GM21786 (cell line): ENCODE results near the gene SAMD1.
"Not testable (repeated sequence)": the region's sequence is repeated elsewhere in the genome, so short reads cannot be mapped to it uniquely, and the experiment has no call there.

Source experiments
- ATAC-seq: cut with Tn5 transposase; IDR thresholded peaks from one replicate; pipeline ENCODE4 v1.9.1; 2021; ENCODE audit not compliant: unreplicated experiment

SAMD1 gene

DNA sequence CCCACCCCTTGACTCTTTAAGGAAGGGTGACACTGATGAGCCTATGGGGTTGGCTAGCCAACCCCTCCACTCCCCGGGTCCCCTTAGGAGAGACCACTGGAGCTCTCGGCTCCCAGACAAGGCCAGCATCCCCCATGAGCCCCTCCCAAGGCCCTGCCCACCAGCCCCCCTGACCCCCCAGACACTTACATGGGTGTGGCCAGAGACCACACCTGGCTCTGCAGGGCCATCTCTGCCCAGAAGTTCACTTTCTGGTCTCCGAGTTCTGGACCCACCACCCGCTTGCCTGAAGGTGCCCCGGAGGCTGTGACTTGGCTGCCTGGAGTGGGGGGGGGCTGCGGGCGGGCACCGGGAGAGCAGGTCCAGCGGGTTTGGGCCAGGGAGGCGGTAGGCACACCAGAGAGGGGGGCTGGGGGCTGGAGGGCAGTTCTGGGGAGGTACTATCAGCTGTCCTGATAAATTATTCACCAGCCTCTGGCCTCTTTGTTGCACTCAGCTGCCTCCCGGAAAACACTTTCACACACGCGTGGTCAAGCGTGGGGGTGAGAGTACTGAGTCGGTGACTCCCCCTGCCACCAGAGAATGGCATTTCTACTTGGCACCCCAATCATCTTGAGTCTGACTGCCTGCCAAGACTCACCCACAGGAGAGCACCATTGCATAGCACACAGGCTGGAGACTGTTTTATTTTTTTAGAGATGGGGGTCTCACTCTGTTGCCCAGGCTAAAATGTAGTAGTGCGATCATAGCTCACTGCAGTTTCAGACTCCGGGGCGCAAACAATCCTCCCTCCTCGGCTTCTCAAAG is 28.6 kb downstream of the SAMD1 start, which contains the start of gene PALM3:
Gene PALM3 (minus strand): TSS at position 326 of the 807 bp plus-strand sequence. CDS start 96 bp downstream, at position 230.
- no peak for ATAC-seq

DNA sequence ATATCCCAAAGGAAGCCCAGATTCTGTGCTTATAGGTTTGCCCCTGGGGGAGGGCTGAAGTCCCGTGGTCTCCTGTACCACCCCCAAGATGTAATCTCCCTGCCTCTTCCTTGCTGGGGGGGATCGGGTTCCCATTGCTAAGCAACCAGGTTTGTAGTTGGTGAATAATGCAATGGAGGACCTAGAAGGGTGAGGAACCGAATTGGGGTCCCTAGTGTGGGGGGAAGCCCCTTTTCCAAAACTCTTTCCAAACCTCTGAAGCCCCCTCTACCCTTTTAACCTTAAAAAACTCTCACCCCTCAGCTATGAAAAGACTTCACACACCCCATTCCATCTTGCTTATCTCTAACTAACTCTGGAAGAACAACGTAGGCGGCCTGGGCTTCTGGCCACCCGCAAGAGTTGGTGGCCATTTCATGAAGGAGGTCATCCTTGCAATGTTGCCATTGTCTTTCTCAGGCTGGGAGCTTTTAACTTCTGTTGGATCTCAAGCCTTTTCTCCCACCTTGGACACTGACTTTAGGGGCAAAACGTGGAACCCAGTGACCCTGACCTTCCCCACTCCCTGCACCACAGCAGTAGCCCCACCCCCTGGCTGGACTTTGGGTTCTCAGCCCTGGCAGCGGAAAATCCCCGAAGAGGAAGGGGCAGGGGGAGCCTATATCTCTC is 29.3 kb downstream of the SAMD1 start:
- no peak for ATAC-seq

DNA sequence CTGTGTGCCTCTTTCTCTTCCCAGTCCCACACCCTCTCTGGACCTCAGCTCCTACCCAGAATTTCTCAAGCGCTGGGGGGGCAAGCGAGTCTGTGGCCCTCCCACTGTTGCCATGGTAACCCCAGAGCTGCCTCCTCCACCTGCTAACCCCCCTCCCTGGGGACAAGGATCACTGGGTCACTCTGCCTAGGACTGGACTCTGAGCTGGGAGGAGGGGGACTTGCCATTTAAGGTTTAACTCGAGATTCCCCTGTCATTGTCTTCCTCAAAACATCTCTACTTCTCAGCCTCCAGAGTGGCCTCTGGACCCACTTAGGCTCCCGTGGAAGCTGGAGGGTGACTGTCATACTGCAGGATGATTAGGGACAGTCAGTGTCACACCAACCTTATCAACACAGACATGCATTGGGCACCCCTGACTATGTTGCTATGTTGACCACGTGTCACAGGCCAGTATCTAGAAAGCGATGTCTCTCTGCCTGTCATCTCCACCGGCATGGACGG is 30.8 kb downstream of the SAMD1 start:
- ATAC-seq: no peak

DNA sequence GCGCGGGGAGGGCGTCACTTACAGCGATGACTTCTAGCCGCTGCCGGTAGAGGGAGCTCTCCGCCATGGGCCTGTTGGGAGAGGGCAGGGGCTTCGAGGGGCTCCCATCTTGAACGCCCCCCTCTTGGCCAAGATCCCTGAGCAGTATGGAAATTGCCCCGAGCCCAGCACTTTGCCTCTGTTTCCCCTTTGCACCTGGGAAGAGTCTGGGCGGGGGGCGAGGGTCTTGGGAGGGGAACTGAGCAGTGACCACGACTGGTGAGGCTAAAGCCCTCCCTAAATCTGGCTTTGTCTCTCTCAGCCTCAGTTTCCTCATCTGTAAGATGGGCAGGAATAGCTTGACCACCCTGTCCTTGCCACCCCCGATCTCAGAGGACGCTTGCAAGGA is 31.5 kb downstream of the SAMD1 start:
- no peak for ATAC-seq

DNA sequence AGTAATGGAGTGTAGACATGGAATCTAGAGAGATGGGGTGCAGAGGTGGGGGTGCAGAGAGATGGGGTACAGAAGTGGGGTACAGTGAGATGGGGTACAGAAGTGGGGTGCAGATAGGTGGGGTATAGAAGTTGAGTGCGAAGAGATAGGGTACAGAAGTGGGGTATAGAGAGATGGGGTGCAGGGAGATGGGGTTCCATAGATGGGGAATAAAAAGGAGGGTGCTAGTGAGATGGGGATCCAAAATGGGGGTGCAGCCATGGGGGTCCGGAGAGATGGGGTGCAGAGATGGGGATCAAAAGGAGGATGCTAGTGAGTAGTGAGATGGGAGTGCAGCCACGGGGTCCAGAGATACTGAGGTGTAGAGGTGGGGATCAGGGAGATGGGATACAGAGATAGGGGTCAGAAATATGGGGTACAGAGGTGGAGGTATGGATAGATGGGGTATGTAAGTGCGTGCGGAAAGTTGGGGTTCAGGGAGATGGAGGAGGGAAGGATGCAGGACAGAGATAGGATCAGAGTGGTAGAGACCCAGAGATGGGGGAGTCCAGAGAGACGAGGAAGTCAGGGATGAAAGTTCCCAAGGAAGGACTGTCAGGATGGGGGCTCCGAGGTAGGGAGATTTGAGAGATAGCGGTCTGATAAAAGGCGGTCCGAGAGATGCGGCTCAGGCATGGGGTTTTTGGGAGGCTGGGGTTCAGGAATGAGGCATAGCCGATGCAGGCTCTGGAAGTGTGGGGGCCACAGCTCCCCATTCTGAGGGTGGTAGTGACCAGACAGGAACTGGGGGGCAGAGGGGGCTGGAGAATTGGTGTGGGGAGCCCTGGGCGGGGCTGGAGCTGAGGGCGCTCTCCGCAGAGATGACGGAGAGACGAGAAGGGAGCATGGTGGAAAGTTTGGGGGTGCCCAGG is 32.1 kb downstream of the SAMD1 start:
- no peak for ATAC-seq

DNA sequence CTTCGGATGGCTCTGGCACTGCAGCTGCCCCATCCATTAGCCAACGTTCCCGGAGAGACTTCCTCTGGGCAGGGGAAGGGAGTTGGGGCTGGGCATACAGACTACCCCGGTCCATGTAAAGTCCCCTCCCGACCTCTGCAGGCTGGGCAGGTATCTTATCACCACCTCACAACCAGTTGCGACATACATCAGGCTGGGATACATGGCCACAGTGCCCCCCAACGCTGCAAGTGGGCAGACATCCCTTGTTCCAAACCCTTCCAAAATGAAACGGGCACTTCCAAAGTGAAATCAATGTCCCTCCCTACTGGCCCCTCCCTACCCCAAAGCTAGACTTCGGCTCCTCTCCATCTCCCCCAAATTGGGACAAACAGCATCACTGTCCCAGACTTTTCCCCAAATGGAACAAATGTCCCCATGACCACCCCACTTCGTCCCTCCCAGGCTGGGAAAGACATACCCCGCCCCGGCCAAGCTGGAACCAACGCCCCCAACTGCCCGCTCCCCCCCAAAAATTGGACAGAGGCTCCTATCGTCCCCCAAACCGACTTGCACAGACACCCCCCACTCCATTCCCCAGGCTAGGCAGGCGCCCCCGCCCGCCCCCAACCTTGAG is 33.7 kb downstream of the SAMD1 start:
- no peak for ATAC-seq

DNA sequence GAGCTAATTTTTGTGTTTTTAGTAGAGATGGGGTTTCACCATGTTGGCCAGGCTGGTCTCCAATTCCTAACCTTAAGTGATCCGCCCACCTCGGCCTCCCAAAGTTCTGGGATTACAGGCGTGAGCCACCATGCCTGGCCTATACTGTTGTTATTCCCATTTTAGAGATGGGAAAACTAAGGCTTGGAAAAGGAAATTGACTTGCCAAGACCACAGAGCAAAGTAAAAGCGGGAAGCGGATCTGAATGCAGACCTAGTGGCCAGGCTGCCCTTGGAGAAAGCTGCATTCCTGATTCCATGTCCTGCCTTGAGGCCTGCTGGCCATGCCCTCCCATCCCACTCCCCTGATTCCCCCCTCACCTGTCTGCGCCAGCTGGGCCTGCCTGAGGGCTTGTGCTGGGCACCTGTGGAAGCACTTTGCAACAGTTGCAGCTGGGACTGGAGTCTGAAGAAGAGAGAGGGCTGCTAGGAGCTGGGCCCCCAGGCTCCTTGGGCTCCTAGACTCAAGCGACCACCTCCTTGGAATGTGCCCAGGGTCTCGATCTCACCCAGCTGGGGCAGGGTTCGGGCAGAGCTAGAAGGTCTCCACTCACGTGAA is 34.4 kb downstream of the SAMD1 start:
- ATAC-seq: no peak

DNA sequence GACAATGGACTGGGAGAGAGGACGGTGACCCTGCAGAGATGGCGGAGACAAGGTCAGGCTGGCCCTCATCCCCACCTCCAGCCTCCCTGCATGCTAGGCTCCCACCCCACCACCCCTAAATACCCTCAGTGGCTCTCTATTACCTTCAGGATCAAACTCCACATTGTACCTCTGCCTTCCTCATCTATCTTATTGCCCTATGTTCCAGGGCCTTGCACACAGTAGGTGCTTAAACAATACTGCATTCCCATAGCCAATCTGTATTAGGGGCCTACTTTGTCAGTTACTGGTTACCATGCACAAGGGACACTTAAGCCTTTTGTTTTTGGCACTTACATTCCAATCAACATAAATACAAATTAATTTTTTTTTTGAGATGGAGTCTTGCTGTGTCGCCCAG is 35.2 kb downstream of the SAMD1 start:
- ATAC-seq: no peak

DNA sequence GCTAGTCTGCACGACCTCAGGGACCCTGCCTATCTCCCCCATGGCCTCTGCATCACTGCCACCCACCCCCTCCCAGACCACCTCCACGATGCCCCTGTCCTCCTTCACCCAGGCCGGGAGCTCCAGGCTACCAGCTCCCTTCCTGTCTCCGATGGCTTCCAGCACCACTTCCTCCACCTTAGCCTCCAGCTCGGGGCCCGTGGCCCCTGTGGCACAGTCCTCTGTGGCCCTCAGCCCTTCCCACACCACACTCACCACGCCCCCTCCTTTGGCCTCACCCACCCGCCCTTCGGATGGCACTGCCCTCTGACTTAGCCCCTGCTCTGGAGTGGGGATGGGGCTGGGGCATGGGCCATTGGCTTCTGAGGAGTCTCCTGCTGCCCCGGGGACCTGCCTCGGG is 35.8 kb downstream of the SAMD1 start:
- no peak for ATAC-seq

DNA sequence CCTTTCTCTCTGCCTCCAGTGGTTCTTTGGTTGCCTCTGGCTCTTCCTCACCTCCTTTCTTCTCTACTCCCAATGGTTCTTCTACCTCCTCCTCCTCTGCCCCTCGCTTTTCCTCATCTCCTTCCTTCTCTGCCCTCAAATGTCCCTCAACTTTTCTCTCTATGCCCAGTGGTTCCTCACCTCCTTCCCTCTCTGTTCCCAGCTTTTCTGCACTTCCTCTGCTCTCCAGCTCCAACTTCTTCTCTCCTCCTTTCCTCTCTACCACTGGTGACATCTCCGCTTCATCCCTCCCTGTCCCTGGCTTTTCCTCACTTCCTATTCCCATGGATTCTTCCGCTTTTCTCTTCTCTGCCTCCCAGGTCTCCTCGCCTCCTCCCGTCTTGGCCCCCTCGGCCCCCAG is 36.5 kb downstream of the SAMD1 start:
- no peak for ATAC-seq

DNA sequence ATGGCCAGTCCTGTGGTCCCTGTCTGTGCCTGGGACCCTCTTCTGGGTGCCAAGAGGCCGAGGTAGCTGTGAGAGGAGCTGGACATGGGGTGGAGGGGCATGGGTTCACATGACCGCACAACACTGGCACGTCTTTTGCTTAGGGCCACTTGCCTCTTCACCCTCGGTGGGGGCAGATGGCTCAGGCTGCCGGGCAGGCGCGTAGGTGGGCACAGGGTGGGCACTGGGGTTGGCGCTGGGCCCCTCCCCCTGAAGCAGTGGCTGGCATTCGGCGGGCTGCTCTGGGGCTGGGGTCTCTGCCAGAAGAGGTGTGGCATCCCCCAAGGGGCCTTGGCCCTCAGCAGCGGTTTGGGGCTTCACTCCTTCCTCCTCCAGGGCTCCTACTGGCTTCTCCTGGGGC is 37.1 kb downstream of the SAMD1 start:
- ATAC-seq: no peak

DNA sequence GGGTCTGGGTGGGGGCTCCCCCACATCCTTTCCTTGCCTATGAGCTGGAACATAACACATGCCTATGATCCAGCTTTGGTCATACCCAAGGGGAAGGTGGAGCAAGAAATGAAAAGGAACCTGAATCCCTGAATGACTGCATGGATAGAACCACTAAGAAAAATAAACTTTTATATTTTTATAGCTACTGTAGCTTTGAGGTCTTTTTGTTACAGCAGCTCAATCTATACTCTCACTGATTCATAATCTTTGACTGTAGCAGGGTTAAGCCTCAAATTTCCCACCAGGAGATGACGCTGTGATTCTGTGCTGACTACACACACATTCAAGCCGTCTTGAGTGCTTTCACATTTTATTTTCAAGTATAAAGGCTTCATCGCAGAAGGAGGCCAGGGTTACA is 37.5 kb downstream of the SAMD1 start:
- no peak for ATAC-seq

DNA sequence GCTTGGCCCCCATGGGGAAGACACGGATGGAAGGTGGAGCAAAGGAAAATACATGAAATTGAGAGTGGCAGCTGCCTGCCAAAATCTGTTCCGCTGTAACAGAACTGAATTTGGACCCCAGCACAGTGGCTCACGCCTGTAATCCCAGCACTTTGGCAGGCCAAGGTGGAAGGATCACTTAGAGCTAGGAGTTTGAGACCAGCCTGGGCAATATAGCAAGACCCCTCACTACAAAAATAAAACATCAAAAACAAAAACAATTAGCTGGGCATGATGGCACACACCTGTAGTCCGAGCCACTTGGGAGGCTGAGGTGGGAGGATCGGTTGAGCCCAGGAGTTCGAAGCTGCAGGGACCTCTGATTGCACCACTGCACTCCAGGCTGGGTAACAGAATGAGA is 38.1 kb downstream of the SAMD1 start:
- ATAC-seq: no peak

DNA sequence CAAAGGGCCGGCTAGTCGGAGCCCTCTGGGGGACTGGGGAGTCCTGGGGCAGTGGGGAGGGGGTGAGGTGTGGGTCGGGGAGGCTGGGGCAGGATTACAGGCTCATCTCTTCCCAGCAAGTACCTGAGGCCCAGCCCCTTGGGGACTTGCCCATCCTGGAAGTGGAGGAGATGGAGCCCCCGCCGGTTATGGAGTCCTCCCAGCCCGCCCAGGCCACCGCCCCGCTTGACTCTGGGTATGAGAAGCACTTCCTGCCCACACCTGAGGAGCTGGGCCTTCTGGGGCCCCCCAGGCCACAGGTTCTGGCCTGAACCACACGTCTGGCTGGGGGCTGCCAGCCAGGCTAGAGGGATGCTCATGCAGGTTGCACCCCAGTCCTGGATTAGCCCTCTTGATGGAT is 38.6 kb downstream of the SAMD1 start:
- no peak for ATAC-seq

DNA sequence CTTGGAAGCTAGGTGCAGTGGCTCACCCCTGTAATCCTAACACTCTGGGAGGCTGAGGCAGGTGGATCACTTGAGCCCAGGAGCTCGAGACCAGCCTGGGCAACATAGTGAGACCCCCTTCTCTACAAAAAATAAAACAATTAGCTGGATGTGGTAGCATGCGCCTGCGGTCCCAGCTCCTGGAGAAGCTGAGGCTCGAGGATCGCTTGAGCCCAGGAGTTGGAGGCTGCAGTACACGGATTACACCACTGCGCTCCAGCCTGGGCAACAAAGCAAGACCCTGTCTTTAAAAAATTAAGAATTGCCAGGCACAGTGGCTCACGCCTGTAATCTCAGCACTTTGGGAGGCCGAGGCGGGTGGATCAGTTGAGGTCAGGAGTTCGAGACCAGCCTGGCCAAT is 39.6 kb downstream of the SAMD1 start:
- ATAC-seq: not testable (repeated sequence)

DNA sequence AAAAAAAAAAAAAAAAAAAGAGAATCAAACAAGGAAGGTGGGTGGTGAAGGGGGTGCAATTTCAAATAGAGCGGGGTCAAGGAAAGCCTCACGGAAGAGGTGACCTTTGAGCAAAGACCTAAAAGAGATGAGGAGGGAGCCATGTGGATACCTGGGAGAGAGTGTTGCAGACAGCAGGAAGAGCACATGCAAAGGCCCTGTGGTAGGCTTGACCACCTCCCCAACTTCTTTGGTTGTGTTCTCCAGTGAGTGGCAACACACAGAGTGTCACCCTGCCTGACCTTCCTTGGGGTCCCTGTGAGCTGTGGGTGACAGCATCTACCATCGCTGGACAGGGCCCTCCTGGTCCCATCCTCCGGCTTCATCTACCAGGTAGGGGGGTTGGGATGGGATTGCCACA is 40.0 kb downstream of the SAMD1 start:
- ATAC-seq: no peak

DNA sequence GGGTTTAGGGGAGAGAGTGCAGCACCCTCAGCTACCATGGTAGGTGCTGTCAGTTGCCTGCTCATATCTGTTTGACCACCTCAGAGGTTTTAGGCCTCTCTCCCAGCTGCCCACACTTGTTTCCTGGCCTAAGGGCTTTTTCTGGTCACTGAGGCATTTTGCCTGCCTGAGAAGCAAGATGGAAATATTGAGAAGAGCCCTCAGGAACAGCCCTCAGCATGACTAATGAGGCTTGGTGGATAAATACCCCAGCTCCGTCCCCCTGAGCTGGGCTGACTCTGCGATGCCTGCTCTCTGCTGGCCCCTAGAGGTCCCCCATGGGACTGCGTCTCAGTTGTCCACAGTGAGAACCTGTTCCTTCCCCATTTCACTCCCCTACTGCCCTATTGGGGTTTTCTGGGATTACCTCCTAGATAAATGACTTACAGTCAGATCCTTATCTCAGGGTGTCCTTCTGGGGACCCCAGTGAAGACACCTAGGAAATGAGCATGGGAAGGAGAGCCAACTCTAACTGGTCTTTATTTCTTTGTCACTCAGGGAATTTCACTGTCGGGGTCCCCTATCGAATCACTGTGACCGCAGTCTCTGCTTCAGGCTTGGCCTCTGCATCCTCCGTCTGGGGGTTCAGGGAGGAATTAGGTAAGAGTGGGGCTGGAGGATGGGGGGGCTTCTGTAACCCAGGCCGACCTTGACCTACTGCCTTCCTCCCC is 42.0 kb downstream of the SAMD1 start:
- ATAC-seq: no peak

DNA sequence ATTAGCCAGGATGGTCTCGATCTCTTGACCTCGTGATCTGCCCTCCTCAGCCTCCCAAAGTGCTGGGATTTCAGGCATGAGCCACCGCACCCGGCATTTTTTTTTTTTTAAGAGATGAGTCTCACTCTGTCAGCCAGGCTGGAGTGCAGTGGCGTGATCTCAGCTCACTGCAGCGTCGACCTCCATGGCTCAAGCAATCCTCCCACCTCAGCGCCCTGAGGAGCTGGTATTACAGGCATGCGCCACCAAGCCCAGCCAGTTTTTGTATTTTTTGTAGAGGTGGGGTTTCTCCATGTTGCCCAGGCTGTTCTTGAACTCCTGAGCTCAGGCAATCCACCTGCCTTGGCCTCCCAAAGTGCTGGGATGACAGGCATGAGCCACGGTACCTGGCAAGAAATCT is 42.7 kb downstream of the SAMD1 start:
- ATAC-seq: not testable (repeated sequence)

DNA sequence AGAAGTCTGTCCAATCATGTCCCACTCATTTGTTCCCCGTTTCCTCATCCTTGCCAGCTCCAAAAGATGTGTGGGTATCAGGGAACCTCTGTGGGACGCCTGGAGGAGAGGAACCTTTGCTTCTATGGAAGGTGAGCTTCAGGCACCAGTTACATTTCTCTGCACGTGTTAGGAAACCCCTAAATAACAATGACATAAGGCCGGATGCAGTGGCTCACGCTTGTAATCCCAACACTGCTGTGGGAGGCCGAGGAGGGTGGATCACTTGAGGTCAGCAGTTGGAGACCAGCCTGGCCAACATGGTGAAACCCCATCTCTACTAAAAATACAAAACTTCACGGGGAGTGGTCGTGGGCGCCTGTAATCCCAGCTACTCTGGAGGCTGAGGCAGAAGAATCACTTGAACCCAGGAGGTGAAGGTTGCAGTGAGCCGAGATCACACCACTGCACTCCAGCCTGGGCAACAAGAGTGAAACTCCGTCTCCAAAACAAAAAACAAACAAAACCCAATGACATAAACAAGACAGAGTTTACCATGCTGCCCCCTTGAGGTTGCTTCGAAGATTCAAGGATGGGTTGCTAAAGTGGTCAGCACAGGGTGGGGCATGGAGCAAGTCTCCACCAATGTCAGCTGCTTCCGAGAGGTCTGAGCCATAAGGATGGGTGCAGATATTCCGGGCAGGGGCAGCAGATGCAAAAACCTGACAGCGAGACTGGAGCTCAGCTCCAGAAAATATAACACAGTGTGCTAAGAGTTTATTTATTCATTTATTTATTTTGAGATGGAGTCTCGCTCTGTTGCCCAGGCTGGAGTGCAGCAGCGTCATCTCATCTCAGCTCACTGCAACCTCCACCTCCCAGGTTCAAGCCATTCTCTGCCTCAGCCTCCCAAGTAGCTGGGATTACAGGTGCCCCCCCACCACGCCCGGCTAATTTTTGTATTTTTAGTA is 47.6 kb downstream of the SAMD1 start:
- not testable (repeated sequence) for ATAC-seq
